ENCODE data around the gene TOP1.
"Not testable (repeated sequence)": the region's sequence is repeated elsewhere in the genome, so short reads cannot be mapped to it uniquely, and the experiment has no call there.

Gene TOP1

GRCh38 chr20:41091927-41092326 is 63.3 kb downstream of the TOP1 start:
- DNase-seq (ENCODE audit: low spot score): no peak
- FAIRE-seq: no peak

- FAIRE-seq: no peak
These were observed 65.9 kb downstream of the TOP1 start for GRCh38 chr20:41094353-41095055.

GRCh38 chr20:41095110-41095969 is 66.7 kb downstream of the TOP1 start:
- FAIRE-seq (peak; percentile 79), DNase-seq (ENCODE audit: low spot score) (peak; percentile 36)

More at GRCh38 chr20:41094353-41095055, 65.9 kb downstream of the TOP1 start:
- no peak for DNase-seq (ENCODE audit: low spot score)

GRCh38 chr20:41098703-41099250 is 70.2 kb downstream of the TOP1 start:
- DNase-seq (ENCODE audit: low spot score): no peak

GRCh38 chr20:41100001-41100480 is 71.4 kb downstream of the TOP1 start:
- DNase-seq (ENCODE audit: low spot score): peak; percentile 33
- no peak for FAIRE-seq

More at GRCh38 chr20:41098703-41099250, 70.2 kb downstream of the TOP1 start:
- FAIRE-seq: no peak

- DNase-seq (ENCODE audit: low spot score): no peak
- FAIRE-seq: no peak
These were observed 73.0 kb downstream of the TOP1 start for GRCh38 chr20:41101660-41102059.

- no peak for FAIRE-seq
These were observed 79.9 kb downstream of the TOP1 start for GRCh38 chr20:41108531-41108930.

GRCh38 chr20:41110012-41110411 is 81.4 kb downstream of the TOP1 start:
- FAIRE-seq: no peak

More at GRCh38 chr20:41108531-41108930, 79.9 kb downstream of the TOP1 start:
- no peak for DNase-seq (ENCODE audit: low spot score)

GRCh38 chr20:41110930-41111577 is 82.4 kb downstream of the TOP1 start:
- FAIRE-seq: no peak
- DNase-seq (ENCODE audit: low spot score): no peak

More at GRCh38 chr20:41110012-41110411, 81.4 kb downstream of the TOP1 start:
- DNase-seq (ENCODE audit: low spot score): no peak

GRCh38 chr20:41111578-41111951 is 82.9 kb downstream of the TOP1 start:
- FAIRE-seq: no peak
- DNase-seq (ENCODE audit: low spot score): no peak

- FAIRE-seq: no peak
- no peak for DNase-seq (ENCODE audit: low spot score)
These were observed 87.8 kb downstream of the TOP1 start for GRCh38 chr20:41116282-41116956.

- not testable (repeated sequence) for FAIRE-seq
These were observed 89.5 kb downstream of the TOP1 start for GRCh38 chr20:41118159-41118558.

GRCh38 chr20:41118632-41119031 is 90.0 kb downstream of the TOP1 start:
- FAIRE-seq: no peak
- DNase-seq (ENCODE audit: low spot score): no peak

More at GRCh38 chr20:41118159-41118558, 89.5 kb downstream of the TOP1 start:
- not testable (repeated sequence) for DNase-seq (ENCODE audit: low spot score)

- FAIRE-seq: no peak
- no peak for DNase-seq (ENCODE audit: low spot score)
These were observed 91.3 kb downstream of the TOP1 start for GRCh38 chr20:41119614-41120561.

GRCh38 chr20:41121399-41121798 is 92.8 kb downstream of the TOP1 start:
- DNase-seq (ENCODE audit: low spot score) (no peak), FAIRE-seq (no peak)

GRCh38 chr20:41123631-41124030 is 95.0 kb downstream of the TOP1 start:
- DNase-seq (ENCODE audit: low spot score) (no peak), FAIRE-seq (no peak)

GRCh38 chr20:41124451-41125094 is 96.0 kb downstream of the TOP1 start:
- FAIRE-seq (no peak), DNase-seq (ENCODE audit: low spot score) (no peak)

- DNase-seq (ENCODE audit: low spot score) (no peak), FAIRE-seq (no peak)
These were observed 97.2 kb downstream of the TOP1 start for GRCh38 chr20:41125530-41126457.

Measured in RCC 7860 (cell line).